Activated naive CD8-positive, alpha-beta T cell treated with anti-CD3 and anti-CD28 coated beads, Interleukin-2, amount 10 ng/mL, durations not matched to agents 7 days and 5 days (primary cell): ENCODE data around the gene ATIC. TPM values are rescaled to one million over a fixed set of nuclear protein-coding genes. Genes with fewer than 3 reads are reported as not detected.

ENCODE experiments used
- ATAC-seq: fragments of 150-1000 bp; cut with Tn5 transposase; one replicate; pipeline ENCODE4 v1.10.0; 2021; ENCODE audit warnings: low read depth, moderate library complexity
- POLR2A ChIA-PET: fragments of 350-600 bp; sonication (Branson Sonifier 250); formaldehyde crosslinking; loops from one replicate; lab custom pipeline; 2021; ENCODE audit warnings: antibody characterized with exemption; lab: Charles Lee
- DNase-seq: peaks from one replicate; pipeline ENCODE4 v3.0.0; 2021
- H3K27ac Mint-ChIP-seq: one replicate; pipeline ENCODE4 v1.8.0; 2022; ENCODE audit warnings: mild to moderate bottlenecking, mixed read lengths
- H3K27me3 Mint-ChIP-seq: one replicate; pipeline ENCODE4 v1.8.0; 2022; ENCODE audit warnings: mild to moderate bottlenecking, moderate library complexity, mixed read lengths
- H3K36me3 Mint-ChIP-seq: one replicate; pipeline ENCODE4 v1.8.0; 2021; ENCODE audit warnings: mild to moderate bottlenecking, mixed read lengths
- H3K4me1 Mint-ChIP-seq: one replicate; pipeline ENCODE4 v1.8.0; 2021; ENCODE audit warnings: mixed read lengths
- H3K4me3 Mint-ChIP-seq: one replicate; pipeline ENCODE4 v1.8.0; 2022; ENCODE audit warnings: mild to moderate bottlenecking, moderate library complexity, mixed read lengths
- H3K9me3 Mint-ChIP-seq: one replicate; pipeline ENCODE4 v1.8.0; 2021; ENCODE audit warnings: mixed read lengths
- total RNA-seq, 2 experiments: library from RNA; stranded (reverse); gene quantifications; one replicate each; pipeline ENCODE4 v1.2.3, GENCODE V29; 2021

ATIC gene
- 100 to 1,000 TPM; 117 to 120 TPM for total RNA-seq

DNA sequence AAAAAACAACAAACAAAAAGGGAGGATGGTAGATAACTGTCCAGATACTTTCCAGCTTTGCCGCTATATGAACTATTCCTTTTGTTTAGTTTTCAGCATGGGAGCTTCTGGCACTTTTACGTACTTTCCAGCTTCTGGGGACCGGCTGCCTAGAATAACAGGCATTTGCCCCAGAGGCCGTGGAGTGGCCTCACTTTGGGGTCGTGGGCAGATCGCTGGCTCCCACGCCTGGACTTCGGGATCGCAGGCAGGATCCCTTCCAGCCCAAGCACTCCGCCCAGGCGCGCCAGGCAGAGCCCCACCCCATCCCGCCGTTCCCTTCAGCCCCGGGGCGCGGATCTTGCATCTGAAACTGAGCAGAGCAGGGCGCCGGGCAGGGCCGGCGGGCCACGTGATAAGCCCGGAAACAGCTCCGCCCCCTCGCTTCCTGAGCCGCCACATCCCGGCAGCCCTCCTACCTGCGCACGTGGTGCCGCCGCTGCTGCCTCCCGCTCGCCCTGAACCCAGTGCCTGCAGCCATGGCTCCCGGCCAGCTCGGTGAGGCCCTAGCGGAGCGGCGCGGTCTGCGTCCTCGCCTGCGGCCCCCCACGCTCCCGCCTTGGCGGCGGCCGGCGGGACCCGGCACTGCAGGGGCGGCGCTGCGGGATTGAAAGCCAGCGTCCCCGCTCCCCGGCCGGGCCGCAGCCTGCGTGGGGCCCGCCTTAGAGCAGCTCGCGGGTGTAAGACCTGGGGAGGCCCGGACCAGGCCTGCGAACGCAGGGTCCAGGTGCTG is at the start of gene ATIC:
Gene ATIC, plus strand, starts transcription at position 435 of the 772 bp plus-strand sequence. Its CDS starts 84 bp downstream, at position 519.
- peak within 1 kb of the TSS; percentile 96 for H3K4me3 Mint-ChIP-seq
- peaks cover 26% of the 10 kb centered on the region for H3K36me3 Mint-ChIP-seq
- no peaks in the 10 kb centered on the region for H3K9me3 Mint-ChIP-seq
- peak; percentile 99 for ATAC-seq
- H3K27me3 Mint-ChIP-seq, result no peaks in the 10 kb centered on the region
- peak; percentile 92 for DNase-seq
- peaks cover 26% of the 10 kb centered on the region for H3K4me1 Mint-ChIP-seq
- POLR2A ChIA-PET, result interaction anchor here (0.6 to 1.2 kb wide), 10 partner anchors 8 to 638 kb away, joined by 3 to 6 read pairs (median 4); no protein-coding TSS in a partner anchor
- peak within 1 kb of the TSS; percentile 91 for H3K27ac Mint-ChIP-seq

DNA sequence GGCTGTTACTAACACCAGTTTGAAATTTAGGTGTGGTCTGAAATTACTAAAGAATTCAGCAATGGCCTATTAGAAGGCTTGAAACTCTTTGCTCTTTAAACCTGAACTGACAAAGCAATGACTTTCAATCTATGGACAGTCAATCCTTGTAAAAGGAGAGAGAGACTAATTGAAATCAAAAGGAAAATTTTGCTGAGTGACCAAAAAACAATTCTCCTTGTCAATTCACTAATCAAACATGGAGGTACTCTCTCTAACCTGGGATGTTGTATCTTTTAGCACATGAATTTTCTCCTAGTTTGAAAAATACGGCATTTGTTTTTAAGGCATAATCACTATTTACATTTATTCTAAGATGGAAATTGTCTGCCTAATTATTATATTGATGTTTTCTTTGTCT is 49.6 kb upstream of the ATIC start:
- Mint-ChIP-seq H3K27ac (no peak overlapping the region), H3K36me3 (no peaks in the 10 kb centered on the region), H3K27me3 (peaks cover 2% of the 10 kb centered on the region), H3K9me3 (no peaks in the 10 kb centered on the region), H3K4me1 (no peaks in the 10 kb centered on the region), H3K4me3 (no peak overlapping the region)
- ATAC-seq, result no peak
- POLR2A ChIA-PET, result no interaction called here
- DNase-seq, result no peak

DNA sequence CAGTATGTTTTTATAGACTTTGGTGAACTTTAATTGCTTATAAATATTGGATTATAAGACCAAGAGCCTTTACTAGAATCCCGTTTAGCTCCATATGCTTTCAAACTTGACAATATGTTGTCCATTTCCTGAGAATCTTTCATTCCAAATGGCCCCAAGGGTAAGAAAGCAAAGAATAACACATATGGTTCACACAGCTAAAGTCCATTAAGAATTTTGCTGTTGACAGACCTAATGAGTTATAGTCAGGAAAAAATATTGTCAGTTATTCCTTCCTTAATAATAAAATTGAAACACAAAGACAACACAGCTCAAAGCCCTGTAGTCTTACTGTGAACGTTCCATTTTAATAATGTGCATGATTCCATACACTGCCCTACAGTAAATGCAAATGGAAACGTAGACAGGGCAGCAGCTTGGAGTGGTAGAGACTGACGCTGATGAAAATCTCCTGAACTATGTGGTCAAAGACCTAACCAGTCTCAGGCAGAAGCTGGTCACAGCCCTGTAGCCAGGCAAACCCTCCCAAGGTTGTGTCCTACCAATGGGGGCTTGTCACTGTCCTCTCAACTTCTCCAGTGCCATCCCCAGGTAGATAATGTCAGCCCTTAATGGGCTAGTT is 49.0 kb upstream of the ATIC start:
- Mint-ChIP-seq H3K36me3 (no peaks in the 10 kb centered on the region), H3K4me3 (no peak overlapping the region), H3K27ac (no peak overlapping the region), H3K4me1 (no peaks in the 10 kb centered on the region), H3K27me3 (peaks cover 2% of the 10 kb centered on the region), H3K9me3 (no peaks in the 10 kb centered on the region)
- ATAC-seq (no peak), DNase-seq (no peak)
- POLR2A ChIA-PET, result no interaction called here

DNA sequence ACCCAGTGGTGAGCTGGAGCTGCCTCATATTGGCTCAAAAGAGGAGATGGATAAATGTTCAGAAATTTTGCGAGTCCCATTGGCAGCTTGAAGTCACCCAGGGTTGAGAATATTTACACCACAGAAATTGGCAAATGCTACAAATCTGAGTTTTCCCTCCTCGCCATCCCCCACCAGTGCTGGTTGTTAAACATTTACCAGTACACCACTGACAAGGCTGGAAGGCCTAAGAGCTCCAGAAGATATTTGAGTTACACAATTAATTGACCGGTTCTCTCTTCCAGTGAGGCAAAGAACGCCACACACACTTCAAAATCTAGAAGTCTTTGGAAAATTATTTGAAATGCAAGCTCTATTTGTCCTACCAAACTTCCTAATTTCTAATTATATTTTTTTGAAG is 47.5 kb upstream of the ATIC start:
- H3K27ac Mint-ChIP-seq, result no peak overlapping the region
- H3K9me3 Mint-ChIP-seq, result no peaks in the 10 kb centered on the region
- no peak for ATAC-seq
- no peaks in the 10 kb centered on the region for H3K4me1 Mint-ChIP-seq
- no peak for DNase-seq
- peaks cover 4% of the 10 kb centered on the region for H3K27me3 Mint-ChIP-seq
- H3K4me3 Mint-ChIP-seq, result no peak overlapping the region
- H3K36me3 Mint-ChIP-seq, result no peaks in the 10 kb centered on the region
- POLR2A ChIA-PET, result no interaction called here

DNA sequence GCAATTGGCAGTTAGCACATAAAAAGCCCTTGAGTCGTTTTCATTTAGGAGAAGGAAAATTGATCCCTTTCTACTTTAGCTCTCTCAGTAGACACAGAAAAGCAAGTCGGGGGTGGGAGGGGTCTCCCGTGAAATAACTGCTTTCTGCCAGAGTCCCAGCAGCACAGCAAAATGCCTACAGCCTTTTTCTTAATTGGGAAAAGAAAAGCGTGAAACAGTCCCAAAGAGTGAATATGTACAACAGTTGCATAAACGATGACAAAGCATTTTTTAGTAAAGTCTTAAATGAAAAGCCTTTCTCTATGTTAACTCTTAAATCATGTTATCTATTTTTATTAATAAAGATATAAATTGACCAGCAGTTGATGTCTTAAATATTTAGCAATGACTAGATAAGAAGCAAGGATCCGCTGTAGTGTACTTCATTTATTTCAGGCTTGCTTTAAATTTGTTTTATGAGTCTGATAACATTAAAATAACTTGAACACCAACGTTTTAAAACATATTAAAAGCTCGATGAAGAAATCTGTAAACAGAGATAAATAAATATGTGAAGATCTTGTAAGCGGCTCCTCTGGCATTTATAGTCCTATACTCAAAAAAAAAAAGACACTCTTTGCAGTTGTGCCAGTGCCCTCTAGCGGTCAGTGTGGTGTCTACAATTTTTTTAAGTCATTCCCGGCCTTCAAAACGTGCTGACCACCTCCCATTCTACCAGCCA is 42.3 kb upstream of the ATIC start:
- Mint-ChIP-seq H3K9me3 (no peaks in the 10 kb centered on the region), H3K27me3 (peaks cover 2% of the 10 kb centered on the region), H3K4me1 (peaks cover 4% of the 10 kb centered on the region), H3K36me3 (no peaks in the 10 kb centered on the region), H3K27ac (no peak overlapping the region), H3K4me3 (no peak overlapping the region)
- DNase-seq, result peak; percentile 34
- ATAC-seq, result peak; percentile 36
- POLR2A ChIA-PET, result interaction anchor here (0.7 kb wide), 2 partner anchors 11 to 825 kb away, joined by 3 to 7 read pairs; no protein-coding TSS in a partner anchor

DNA sequence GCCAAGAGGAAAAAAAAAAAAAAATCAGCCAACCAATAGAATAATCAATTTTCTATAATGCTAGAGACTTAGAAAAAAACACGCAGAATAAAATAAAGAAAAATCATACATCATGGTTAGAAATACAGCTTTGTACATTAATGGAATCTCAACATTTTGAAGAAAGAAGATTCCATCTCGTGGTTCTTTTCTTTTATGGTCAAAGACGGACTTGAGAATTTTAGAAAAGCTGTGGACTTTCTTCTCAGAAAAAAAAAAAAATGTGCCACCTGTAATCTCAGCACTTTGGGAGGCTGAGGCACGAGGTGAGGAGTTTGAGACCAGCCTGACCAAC is 41.8 kb upstream of the ATIC start:
- Mint-ChIP-seq H3K36me3 (no peaks in the 10 kb centered on the region), H3K27me3 (peaks cover 2% of the 10 kb centered on the region), H3K27ac (no peak overlapping the region), H3K4me3 (no peak overlapping the region), H3K9me3 (no peaks in the 10 kb centered on the region), H3K4me1 (peaks cover 4% of the 10 kb centered on the region)
- ATAC-seq (no peak), DNase-seq (no peak)
- POLR2A ChIA-PET, result interaction anchor here (0.7 kb wide), 2 partner anchors 10 to 825 kb away, joined by 3 to 7 read pairs; no protein-coding TSS in a partner anchor

DNA sequence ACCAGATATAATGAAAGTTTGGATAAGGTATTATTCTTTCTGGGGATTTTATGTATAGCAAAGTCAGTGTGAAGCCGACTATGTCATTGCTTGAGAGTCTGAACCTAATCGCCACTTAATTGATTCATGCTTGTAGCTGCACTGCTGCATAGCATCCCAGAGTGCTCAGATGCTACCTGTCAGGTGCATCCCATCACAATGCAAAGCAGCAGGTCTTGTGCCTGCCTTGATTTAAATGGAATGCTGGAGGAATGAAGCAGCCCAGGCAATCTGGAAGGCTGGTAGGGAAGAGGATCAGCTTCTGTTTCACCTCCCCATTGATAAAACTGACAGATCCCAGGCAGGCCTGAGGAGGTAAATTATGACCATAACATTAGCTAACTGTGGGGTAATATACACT is 40.4 kb upstream of the ATIC start:
- peaks cover 4% of the 10 kb centered on the region for H3K4me1 Mint-ChIP-seq
- ATAC-seq (no peak), DNase-seq (no peak)
- H3K27ac Mint-ChIP-seq, result no peak overlapping the region
- no peaks in the 10 kb centered on the region for H3K9me3 Mint-ChIP-seq
- H3K36me3 Mint-ChIP-seq, result no peaks in the 10 kb centered on the region
- POLR2A ChIA-PET, result no interaction called here
- peaks cover 2% of the 10 kb centered on the region for H3K27me3 Mint-ChIP-seq
- no peak overlapping the region for H3K4me3 Mint-ChIP-seq

DNA sequence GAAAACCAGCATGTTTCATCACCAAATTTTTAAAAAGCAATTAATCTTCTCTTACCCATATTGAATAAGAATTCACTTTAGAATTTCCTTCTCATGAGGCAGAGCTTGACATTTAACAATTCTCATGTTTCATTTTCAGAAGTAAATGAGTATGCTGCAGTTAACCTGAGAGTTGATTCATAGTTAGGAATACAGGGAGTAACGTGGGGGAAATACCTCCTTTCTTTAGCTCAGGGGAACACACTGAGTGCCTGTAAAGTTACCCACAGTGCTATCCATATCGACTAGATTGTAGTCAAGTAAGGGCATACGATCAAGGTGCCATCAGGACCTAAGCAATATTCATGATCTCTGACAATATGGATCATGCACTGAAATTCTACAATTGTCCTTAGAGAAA is 38.9 kb upstream of the ATIC start:
- POLR2A ChIA-PET, result no interaction called here
- Mint-ChIP-seq H3K4me3 (no peak overlapping the region), H3K36me3 (no peaks in the 10 kb centered on the region)

DNA sequence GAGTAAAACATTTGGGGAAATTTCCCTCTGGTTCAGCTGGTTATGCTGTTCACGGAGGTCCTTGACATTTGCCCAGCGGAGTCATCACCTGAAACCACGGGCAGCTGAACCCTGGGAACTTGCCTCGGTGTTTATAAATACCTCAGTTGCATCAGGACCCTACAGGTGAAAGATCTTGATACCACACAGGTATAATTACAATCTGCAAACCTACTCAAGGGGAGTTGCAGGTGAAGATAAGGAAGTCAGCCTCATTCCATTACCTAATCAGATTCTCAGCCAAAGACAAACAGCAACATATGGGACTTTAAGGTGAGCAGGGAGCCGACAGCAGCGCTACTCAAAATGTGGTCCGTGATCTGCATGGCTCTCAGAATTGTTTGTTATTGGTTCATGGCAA is 37.0 kb upstream of the ATIC start:
- H3K27ac Mint-ChIP-seq, result no peak overlapping the region
- peaks cover 2% of the 10 kb centered on the region for H3K4me1 Mint-ChIP-seq
- no peak for ATAC-seq
- no peaks in the 10 kb centered on the region for H3K27me3 Mint-ChIP-seq
- H3K36me3 Mint-ChIP-seq, result no peaks in the 10 kb centered on the region
- POLR2A ChIA-PET, result no interaction called here
- no peaks in the 10 kb centered on the region for H3K9me3 Mint-ChIP-seq
- no peak overlapping the region for H3K4me3 Mint-ChIP-seq
- no peak for DNase-seq

More for the DNA sequence above, 38.9 kb upstream of the ATIC start:
- DNase-seq (no peak), ATAC-seq (no peak)
- H3K4me1 Mint-ChIP-seq, result peaks cover 4% of the 10 kb centered on the region
- peaks cover 2% of the 10 kb centered on the region for H3K27me3 Mint-ChIP-seq
- no peak overlapping the region for H3K27ac Mint-ChIP-seq
- no peaks in the 10 kb centered on the region for H3K9me3 Mint-ChIP-seq

DNA sequence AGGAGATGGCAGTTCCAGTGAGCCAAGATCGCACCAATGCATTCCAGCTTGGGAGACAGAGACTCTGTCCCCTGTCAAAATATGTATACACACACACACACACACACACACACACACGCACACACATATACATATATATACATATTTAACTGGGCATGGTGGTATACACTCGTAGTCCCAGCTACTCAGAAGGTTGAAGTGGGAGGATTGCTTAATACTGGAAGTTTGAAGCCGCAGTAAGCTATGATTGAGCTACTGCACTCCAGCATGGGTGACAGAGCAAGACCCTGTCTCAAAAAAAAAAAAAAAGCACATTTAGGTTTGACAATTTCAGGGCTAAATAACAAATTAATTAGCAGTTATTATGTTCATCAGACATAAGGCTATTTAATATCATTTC is 36.0 kb upstream of the ATIC start:
- no peaks in the 10 kb centered on the region for H3K36me3 Mint-ChIP-seq
- DNase-seq (no peak), ATAC-seq (no peak)
- H3K4me1 Mint-ChIP-seq, result no peaks in the 10 kb centered on the region
- POLR2A ChIA-PET, result no interaction called here
- no peak overlapping the region for H3K4me3 Mint-ChIP-seq
- H3K27ac Mint-ChIP-seq, result no peak overlapping the region
- no peaks in the 10 kb centered on the region for H3K27me3 Mint-ChIP-seq
- no peaks in the 10 kb centered on the region for H3K9me3 Mint-ChIP-seq

DNA sequence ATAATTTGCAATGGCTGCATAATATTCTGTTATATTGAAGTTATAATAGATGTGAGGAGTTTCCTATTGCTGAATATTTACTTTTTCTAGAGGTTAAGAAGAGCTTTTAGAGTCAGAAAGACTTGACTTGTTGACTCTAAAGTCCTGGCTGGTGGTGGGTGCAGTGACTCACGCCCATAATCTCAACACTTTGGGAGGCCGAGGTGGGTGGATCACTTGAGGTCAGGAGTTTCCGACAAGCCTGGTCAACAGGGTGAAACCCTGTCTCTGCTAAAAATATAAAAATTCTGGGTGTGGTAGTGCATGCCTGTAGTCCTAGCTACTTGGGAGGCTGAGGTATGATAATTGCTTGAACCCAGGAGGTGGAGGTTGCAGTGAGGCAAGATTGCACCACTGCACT is 33.9 kb upstream of the ATIC start:
- DNase-seq (no peak), ATAC-seq (no peak)
- POLR2A ChIA-PET, result no interaction called here
- H3K27ac Mint-ChIP-seq, result no peak overlapping the region
- H3K4me1 Mint-ChIP-seq, result no peaks in the 10 kb centered on the region
- H3K4me3 Mint-ChIP-seq, result no peak overlapping the region
- no peaks in the 10 kb centered on the region for H3K36me3 Mint-ChIP-seq
- no peaks in the 10 kb centered on the region for H3K9me3 Mint-ChIP-seq
- H3K27me3 Mint-ChIP-seq, result no peaks in the 10 kb centered on the region

DNA sequence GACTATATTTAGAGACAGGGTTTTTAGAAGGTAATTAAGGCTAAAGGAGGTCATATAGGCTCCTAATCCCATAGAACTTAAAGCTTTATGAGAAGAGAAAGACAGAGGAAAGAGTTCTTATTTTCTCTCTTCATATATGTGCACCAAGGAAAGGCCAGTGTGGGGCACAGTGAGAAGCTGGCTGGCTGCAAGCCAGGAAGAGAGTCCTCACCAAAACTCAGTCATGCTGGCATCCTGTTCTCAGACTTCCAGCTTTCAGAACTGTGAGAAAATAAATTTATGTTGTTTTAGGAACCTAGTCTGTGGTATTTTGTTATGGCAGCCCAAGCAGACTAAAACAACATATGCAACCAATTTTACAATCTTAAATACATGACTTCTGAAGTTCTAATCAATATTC is 31.5 kb upstream of the ATIC start:
- H3K4me1 Mint-ChIP-seq, result no peaks in the 10 kb centered on the region
- POLR2A ChIA-PET, result interaction anchor here (0.6 kb wide), 1 partner anchor 10 kb away, joined by 7 read pairs; no protein-coding TSS in a partner anchor
- no peak for ATAC-seq
- no peak overlapping the region for H3K4me3 Mint-ChIP-seq
- H3K27me3 Mint-ChIP-seq, result no peaks in the 10 kb centered on the region
- no peaks in the 10 kb centered on the region for H3K36me3 Mint-ChIP-seq
- DNase-seq, result no peak
- no peak overlapping the region for H3K27ac Mint-ChIP-seq
- no peaks in the 10 kb centered on the region for H3K9me3 Mint-ChIP-seq

DNA sequence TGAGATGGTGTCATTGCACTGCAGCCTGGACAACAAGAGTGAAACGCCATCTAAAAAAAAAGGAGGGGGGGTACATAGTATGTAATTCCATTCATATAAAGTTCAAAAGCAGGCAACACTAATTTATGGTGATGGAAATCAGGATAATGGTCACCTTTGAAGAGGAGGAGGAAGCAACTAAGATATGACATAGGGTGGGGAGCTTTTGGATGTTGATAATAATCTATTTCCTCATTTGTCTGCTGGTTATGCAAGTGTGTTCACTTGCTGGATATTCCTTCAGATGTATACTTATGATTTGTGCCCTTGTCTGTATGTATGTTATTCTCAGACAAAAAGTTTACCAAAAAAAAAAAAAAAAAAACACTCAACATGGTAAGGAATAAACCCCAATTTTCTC is 28.6 kb upstream of the ATIC start:
- H3K9me3 Mint-ChIP-seq, result no peaks in the 10 kb centered on the region
- no peak overlapping the region for H3K27ac Mint-ChIP-seq
- no peaks in the 10 kb centered on the region for H3K36me3 Mint-ChIP-seq
- no peak for DNase-seq
- H3K4me3 Mint-ChIP-seq, result no peak overlapping the region
- H3K4me1 Mint-ChIP-seq, result no peaks in the 10 kb centered on the region
- peaks cover 2% of the 10 kb centered on the region for H3K27me3 Mint-ChIP-seq
- ATAC-seq, result no peak
- POLR2A ChIA-PET, result no interaction called here
